Nephron progenitor cell (in vitro differentiated cells): ENCODE data around the gene ACTG1.

Source experiments
- DNase-seq: peaks from one replicate; pipeline ENCODE4 v3.0.0; 2021
- H3K27ac Mint-ChIP-seq: 2 replicates; pipeline ENCODE4 v1.8.0; 2021; ENCODE audit warnings: mild to moderate bottlenecking, moderate library complexity, mixed read lengths
- H3K27me3 Mint-ChIP-seq: 2 replicates; pipeline ENCODE4 v1.8.0; 2021; ENCODE audit warnings: mild to moderate bottlenecking, low read depth, mixed read lengths; ENCODE audit not compliant: poor library complexity
- H3K36me3 Mint-ChIP-seq: 2 replicates; pipeline ENCODE4 v1.8.0; 2021; ENCODE audit warnings: low read depth, mixed read lengths
- H3K4me1 Mint-ChIP-seq: 2 replicates; pipeline ENCODE4 v1.8.0; 2021; ENCODE audit warnings: mixed read lengths
- H3K4me3 Mint-ChIP-seq: 2 replicates; pipeline ENCODE4 v1.8.0; 2021; ENCODE audit warnings: mild to moderate bottlenecking, moderate library complexity, mixed read lengths
- H3K9me3 Mint-ChIP-seq: 2 replicates; pipeline ENCODE4 v1.8.0; 2021; ENCODE audit warnings: mild to moderate bottlenecking, moderate library complexity, mixed read lengths
- TF ChIP-seq, protein P1 (sequence below): fragments of 200-600 bp; sonication (generic); IDR thresholded peaks from 2 replicates; pipeline ENCODE4 v1.5.0; 2021; ENCODE audit warnings: antibody characterized with exemption

ACTG1 gene

DNA sequence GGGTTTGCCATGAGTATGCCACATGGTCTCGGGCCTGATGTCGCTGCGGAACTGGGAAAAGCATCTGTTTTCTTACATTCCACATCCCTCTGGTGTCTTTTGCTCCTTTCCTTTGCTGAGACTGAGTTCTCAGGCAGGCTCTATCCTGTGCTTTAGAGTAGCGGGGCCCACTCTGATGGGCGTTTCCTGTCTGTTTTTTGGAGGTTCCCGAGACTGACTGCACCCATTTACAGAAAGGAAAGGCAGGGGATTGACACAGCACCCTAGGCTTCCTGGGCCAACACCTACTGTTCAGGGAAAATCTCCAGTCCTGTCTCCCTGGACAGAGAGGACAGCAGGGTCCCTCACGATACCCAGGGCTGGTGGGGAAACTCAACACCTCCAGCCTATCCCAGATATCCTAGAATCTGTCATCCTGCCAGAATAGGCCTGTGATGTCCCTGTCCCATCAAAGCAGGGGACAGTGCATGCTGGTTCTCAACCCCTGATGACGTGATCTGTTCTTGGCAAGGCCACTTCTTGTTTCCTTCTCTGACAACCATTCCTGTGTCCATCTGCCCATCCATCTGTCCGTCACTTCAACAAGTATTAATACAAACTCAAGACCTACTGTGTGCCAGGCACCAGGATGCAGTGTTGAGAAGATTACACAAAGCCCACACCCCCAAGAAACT lies 42.2 kb downstream of the ACTG1 start:
- H3K9me3 Mint-ChIP-seq: no peaks in the 10 kb centered on the region
- H3K4me1 Mint-ChIP-seq: peaks cover 45% of the 10 kb centered on the region
- H3K36me3 Mint-ChIP-seq: peaks cover 19% of the 10 kb centered on the region
- peak overlapping the region; percentile 92 for H3K27ac Mint-ChIP-seq
- no peaks in the 10 kb centered on the region for H3K27me3 Mint-ChIP-seq
- TF ChIP-seq, protein P1, sequence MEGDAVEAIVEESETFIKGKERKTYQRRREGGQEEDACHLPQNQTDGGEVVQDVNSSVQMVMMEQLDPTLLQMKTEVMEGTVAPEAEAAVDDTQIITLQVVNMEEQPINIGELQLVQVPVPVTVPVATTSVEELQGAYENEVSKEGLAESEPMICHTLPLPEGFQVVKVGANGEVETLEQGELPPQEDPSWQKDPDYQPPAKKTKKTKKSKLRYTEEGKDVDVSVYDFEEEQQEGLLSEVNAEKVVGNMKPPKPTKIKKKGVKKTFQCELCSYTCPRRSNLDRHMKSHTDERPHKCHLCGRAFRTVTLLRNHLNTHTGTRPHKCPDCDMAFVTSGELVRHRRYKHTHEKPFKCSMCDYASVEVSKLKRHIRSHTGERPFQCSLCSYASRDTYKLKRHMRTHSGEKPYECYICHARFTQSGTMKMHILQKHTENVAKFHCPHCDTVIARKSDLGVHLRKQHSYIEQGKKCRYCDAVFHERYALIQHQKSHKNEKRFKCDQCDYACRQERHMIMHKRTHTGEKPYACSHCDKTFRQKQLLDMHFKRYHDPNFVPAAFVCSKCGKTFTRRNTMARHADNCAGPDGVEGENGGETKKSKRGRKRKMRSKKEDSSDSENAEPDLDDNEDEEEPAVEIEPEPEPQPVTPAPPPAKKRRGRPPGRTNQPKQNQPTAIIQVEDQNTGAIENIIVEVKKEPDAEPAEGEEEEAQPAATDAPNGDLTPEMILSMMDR: no peak
- no peak for DNase-seq
- no peak overlapping the region for H3K4me3 Mint-ChIP-seq

DNA sequence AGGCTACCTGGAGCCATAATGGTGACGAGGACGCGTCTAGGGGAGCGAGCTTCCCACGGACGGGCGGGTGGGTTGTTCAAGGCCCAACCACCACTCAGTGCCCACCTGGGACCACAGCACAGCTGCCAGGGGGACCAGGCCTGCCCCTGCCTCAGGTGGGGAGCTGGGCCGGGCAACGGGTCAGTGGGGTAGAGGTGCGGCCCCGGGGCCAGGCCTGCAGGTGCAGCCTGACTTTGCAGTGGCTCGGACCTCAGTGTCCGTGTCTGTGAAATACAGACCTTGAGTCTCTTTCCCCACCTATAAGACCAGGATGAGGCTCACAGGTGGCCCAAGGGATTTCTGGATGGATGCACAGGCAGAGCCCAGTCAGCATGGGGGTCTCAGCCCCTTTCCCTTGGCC lies 43.3 kb downstream of the ACTG1 start:
- Mint-ChIP-seq H3K9me3 (no peaks in the 10 kb centered on the region), H3K27me3 (peaks cover 2% of the 10 kb centered on the region), H3K27ac (peak overlapping the region; percentile 96), H3K4me3 (no peak overlapping the region), H3K36me3 (peaks cover 22% of the 10 kb centered on the region), H3K4me1 (peaks cover 41% of the 10 kb centered on the region)
- TF ChIP-seq, protein P1: no peak
- no peak for DNase-seq

DNA sequence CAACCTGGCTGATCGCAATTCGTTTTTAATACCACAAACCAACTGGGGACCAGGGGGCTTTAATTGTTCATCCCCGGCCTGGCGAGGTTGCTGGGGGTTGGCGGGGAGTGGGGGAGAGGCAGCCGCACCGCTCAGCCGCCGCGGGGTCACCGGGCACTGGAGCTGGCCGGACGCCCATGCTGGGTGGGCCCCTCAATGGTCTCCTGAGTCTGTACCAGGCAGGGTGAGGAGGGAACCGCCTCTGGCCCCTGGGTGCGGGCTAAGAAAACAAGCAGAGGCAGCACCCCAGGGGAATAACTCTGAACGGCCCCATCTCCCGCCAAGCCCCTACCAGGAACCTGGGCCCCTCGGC lies 43.9 kb downstream of the ACTG1 start:
- Mint-ChIP-seq H3K27me3 (peaks cover 5% of the 10 kb centered on the region), H3K4me1 (peaks cover 41% of the 10 kb centered on the region), H3K36me3 (peaks cover 24% of the 10 kb centered on the region), H3K27ac (peak overlapping the region; percentile 93), H3K9me3 (no peaks in the 10 kb centered on the region), H3K4me3 (no peak overlapping the region)
- no peak for DNase-seq
- TF ChIP-seq, protein P1: no peak

DNA sequence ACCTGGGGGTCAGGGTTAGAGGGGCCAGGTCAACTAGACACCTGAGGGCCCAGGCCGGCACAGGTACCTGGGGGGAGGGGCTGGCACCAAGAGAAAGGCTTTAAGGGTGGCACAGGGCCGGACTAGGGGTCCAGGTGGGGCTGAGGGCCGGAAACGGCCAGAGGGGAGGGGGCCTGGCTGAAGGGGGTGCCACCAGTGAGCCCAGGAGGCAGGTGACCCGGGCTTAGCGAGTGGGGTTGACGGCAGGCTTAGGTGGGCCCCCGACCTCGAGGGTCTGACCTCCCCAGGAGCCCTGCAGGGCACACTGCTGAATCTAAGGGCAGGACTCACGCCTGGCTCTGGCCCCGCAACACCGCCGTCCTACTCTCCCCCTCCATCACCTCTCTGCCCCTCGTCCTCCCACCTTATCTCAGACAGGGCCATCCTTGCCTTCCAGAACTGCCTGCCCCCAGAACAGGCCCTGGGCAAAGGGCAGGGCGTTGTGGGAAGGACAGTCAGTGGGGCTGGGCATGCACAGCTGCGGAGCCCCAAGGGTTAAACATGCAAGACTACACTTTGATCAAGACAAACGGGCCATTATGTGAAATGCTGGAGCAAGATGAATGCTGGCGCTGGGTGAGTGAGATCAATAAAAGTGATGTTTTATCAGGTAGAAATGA lies 44.4 kb downstream of the ACTG1 start:
- TF ChIP-seq, protein P1: no peak
- peak overlapping the region; percentile 93 for H3K27ac Mint-ChIP-seq
- peaks cover 39% of the 10 kb centered on the region for H3K4me1 Mint-ChIP-seq
- H3K36me3 Mint-ChIP-seq: peaks cover 23% of the 10 kb centered on the region
- peaks cover 5% of the 10 kb centered on the region for H3K27me3 Mint-ChIP-seq
- no peak for DNase-seq
- no peak overlapping the region for H3K4me3 Mint-ChIP-seq
- no peaks in the 10 kb centered on the region for H3K9me3 Mint-ChIP-seq

DNA sequence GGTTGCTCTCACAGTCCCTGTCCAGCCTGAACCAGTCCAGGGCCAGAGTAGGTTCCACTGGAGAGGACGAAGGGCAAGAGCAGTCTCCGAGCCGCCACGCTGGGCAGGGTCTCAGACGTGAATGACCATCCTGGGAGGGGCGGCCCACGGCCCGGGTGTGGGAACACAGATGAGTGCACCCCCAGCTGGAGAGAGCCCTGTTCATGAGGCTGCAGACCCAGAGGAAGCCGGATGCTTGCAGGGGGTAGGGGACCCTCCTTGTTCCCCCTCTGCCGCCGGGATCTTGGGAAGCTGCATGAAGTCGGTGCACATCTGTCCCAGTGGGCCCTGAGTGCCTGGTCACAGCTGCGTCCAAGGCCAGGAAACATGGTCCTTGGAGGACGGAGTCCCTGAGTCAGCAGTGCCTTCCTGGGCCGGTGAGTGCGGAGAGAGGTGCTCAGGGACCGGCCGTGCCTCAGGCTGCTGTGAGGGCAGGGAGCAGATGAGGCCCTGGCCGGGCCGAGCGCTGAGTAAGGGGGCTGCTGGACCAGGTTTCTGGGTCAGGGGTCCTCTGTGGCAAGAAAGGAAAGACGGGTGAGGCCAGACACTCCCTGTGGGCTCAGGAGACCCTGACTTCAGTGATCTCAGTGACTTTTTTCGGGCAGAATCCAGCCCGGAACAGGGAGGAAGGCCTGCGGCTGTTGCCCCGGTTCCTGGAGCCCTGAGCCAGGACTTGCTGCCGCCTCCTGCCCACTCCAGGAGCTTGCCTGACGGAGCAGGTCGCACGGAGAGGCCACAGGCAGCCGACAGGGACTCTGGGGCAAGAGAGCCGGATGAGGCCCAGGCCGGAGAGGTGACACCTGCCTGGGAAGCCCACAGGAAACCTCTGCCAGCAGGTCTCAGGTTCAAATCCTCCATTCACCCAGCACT lies 45.8 kb downstream of the ACTG1 start:
- no peak for DNase-seq
- Mint-ChIP-seq H3K4me1 (peaks cover 35% of the 10 kb centered on the region), H3K4me3 (no peak overlapping the region), H3K27ac (peak overlapping the region; percentile 48), H3K36me3 (peaks cover 30% of the 10 kb centered on the region), H3K9me3 (no peaks in the 10 kb centered on the region), H3K27me3 (peaks cover 5% of the 10 kb centered on the region)
- TF ChIP-seq, protein P1: no peak
